Measurements from ENCODE around the gene STKLD1. TPM values are rescaled to one million over a fixed set of nuclear protein-coding genes. Genes with fewer than 3 reads are reported as not detected.
"Not testable (repeated sequence)": the region's sequence is repeated elsewhere in the genome, so short reads cannot be mapped to it uniquely, and the experiment has no call there.

The STKLD1 gene
- 1.1 and 2.7 TPM in 2 replicates for total RNA-seq
- 0.49 TPM for total RNA-seq (2013)
- polyA plus RNA-seq, result 0.18 and 0.79 TPM in 2 replicates
- polyA minus RNA-seq, result not detected in 2 replicates

- DNase-seq (peak; percentile 95), ATAC-seq (ENCODE audit: low read depth) (peak; percentile 97)
- ChIA-PET CTCF (interaction anchor here (0.6 to 1.2 kb wide), 4 partner anchors 13 to 190 kb away, joined by 3 to 4 read pairs (median 3); no protein-coding TSS in a partner anchor), POLR2A (interaction anchor here (0.6 to 1.2 kb wide), 4 partner anchors 20 to 103 kb away, joined by 3 to 6 read pairs (median 4); partner anchors contain the start of genes MED22, RPL7A, SLC2A6 and SURF1)
- Histone ChIP-seq H3K4me3 (ENCODE audit: control extremely low read depth in 1 of 5, extremely low read depth in 1 of 5, insufficient read depth in 1 of 5, low read depth in 2 of 5, low read length in 4 of 5) (peak within 1 kb of the TSS; percentile 39 to 78 (median 66)), H2AFZ (ENCODE audit: insufficient read depth, low read depth, low read length, poor library complexity, severe bottlenecking) (peak within 1 kb of the TSS; percentile 91), H3K27me3 (replicated peaks in 1 of 4; ENCODE audit: control extremely low read depth in 1 of 4, control insufficient read depth in 3 of 4, insufficient read depth in 4 of 4, low read length in 3 of 4) (no peaks in the 10 kb centered on the region), H3K79me2 (ENCODE audit: control insufficient read depth, insufficient read depth, low read length) (peaks cover 48% of the 10 kb centered on the region), H3K27ac (ENCODE audit: low read length in 2 of 2) (peak within 1 kb of the TSS; percentile 18 to 91), H3K9me3 (ENCODE audit: control extremely low read depth in 1 of 3, control insufficient read depth in 2 of 3, insufficient read depth in 1 of 3, low read length in 2 of 3) (no peaks in the 10 kb centered on the region), H3K4me2 (replicated peaks; ENCODE audit: low read depth, low read length, poor library complexity, severe bottlenecking) (peak within 1 kb of the TSS; percentile 85), H4K20me1 (ENCODE audit: control insufficient read depth, insufficient read depth, low read length, poor library complexity, severe bottlenecking) (peaks cover 45% of the 10 kb centered on the region), H3K4me1 (ENCODE audit: control insufficient read depth in 2 of 2, insufficient read depth in 2 of 2, low read length in 2 of 2) (peaks cover 25 to 40% of the 10 kb centered on the region in 2 donors), H3K36me3 (replicated peaks in 1 of 2; ENCODE audit: control extremely low read depth in 1 of 2, control insufficient read depth in 1 of 2, extremely low read depth in 1 of 2, insufficient read depth in 2 of 2, low read length in 1 of 2) (peaks cover 0 to 11% of the 10 kb centered on the region in 2 experiments), H3K9ac (ENCODE audit: low read length) (peak within 1 kb of the TSS; percentile 84)
- TF ChIP-seq EZH2 (IDR thresholded peaks at IDR 0.05; ENCODE audit: borderline replicate concordance, insufficient read depth, low read depth, low read length, poor library complexity, severe bottlenecking) (no peak), CTCF (IDR thresholded peaks at IDR 0.05) (no peak)
- Mint-ChIP-seq H3K27ac (peak within 1 kb of the TSS; percentile 84), H3K4me3 (peak within 1 kb of the TSS; percentile 94), H3K9me3 (ENCODE audit: insufficient read depth) (no peaks in the 10 kb centered on the region), H3K27me3 (no peaks in the 10 kb centered on the region), H3K4me1 (peaks cover 33% of the 10 kb centered on the region)
- intact Hi-C loops (cut with micrococcal nuclease), result loop anchor here (1.0 to 2.0 kb wide), 7 partner anchors 20 to 649 kb away; partner anchors contain the start of genes BRD3OS, GTF3C5, MED22 and RPL7A
- under 1% methylated on average over 120 of the region's 120 CpGs for WGBS (ENCODE audit: insufficient coverage)
Observed at GRCh38 chr9:133375724-133376654, at the start of gene STKLD1, which contains the start of gene SURF4. Gene STKLD1 (plus strand): TSS chr9:133376366. CDS start chr9:133376474, 108 bp downstream. Gene SURF4 (minus strand): TSS chr9:133376060. CDS start chr9:133375969, 91 bp downstream.

GRCh38 chr9:133327021-133327420 is 49.1 kb upstream of the STKLD1 start:
- H3K9me3 ChIP-seq (ENCODE audit: control extremely low read depth in 1 of 3, control insufficient read depth in 2 of 3, insufficient read depth in 1 of 3, low read length in 2 of 3); H3K4me3 Mint-ChIP-seq; H3K9ac ChIP-seq (ENCODE audit: low read length); H3K27ac ChIP-seq (ENCODE audit: low read length in 2 of 2); DNase-seq; H3K27me3 ChIP-seq (replicated peaks in 1 of 4; ENCODE audit: control extremely low read depth in 1 of 4, control insufficient read depth in 3 of 4, insufficient read depth in 4 of 4, low read length in 3 of 4); POLR2A ChIA-PET; CTCF ChIA-PET; H3K4me1 Mint-ChIP-seq; H3K79me2 ChIP-seq (ENCODE audit: control insufficient read depth, insufficient read depth, low read length); intact Hi-C loops (cut with micrococcal nuclease); H3K27me3 Mint-ChIP-seq; H3K4me3 ChIP-seq (ENCODE audit: control extremely low read depth in 1 of 5, extremely low read depth in 1 of 5, insufficient read depth in 1 of 5, low read depth in 2 of 5, low read length in 4 of 5); H2AFZ ChIP-seq (ENCODE audit: insufficient read depth, low read depth, low read length, poor library complexity, severe bottlenecking); H3K27ac Mint-ChIP-seq; ATAC-seq (ENCODE audit: low read depth); H3K4me1 ChIP-seq (ENCODE audit: control insufficient read depth in 2 of 2, insufficient read depth in 2 of 2, low read length in 2 of 2); H3K9me3 Mint-ChIP-seq (ENCODE audit: insufficient read depth); H3K4me2 ChIP-seq (replicated peaks; ENCODE audit: low read depth, low read length, poor library complexity, severe bottlenecking): not testable (repeated sequence)
- Histone ChIP-seq H3K36me3 (replicated peaks in 1 of 2; ENCODE audit: control extremely low read depth in 1 of 2, control insufficient read depth in 1 of 2, extremely low read depth in 1 of 2, insufficient read depth in 2 of 2, low read length in 1 of 2) (peaks cover 3 to 16% of the 10 kb centered on the region in 2 experiments), H4K20me1 (ENCODE audit: control insufficient read depth, insufficient read depth, low read length, poor library complexity, severe bottlenecking) (peaks cover 11% of the 10 kb centered on the region)
- 84% methylated on average over 3 of the region's 6 CpGs for WGBS (ENCODE audit: insufficient coverage)
